ENCODE data around the gene IER5. TPM values are rescaled to one million over a fixed set of nuclear protein-coding genes. Genes with fewer than 3 reads are reported as not detected.

The IER5 gene
- total and polyA plus RNA-seq, 2 of the 13 experiments (the other 11 are each of a cell fraction or from before 2014, with no cell fraction given) = 2.5 to 3.5 TPM

- H3K27ac ChIP-seq (ENCODE audit: extremely low read length, insufficient read depth, low read length) = no peak overlapping the region
- CTCF ChIA-PET (ENCODE audit: low intra/inter-chr PET ratio, low total read pairs) = no interaction called here
- no peak for DNase-seq (ENCODE audit: low spot score)
- H3K4me1 ChIP-seq (ENCODE audit: insufficient read depth, low read length) = peaks cover 77% of the 10 kb centered on the region
- TF ChIP-seq ARNTL (CRISPR knock-in tag; IDR thresholded peaks at IDR 0.05) (no peak), ELK4 (CRISPR knock-in tag; IDR thresholded peaks at IDR 0.05; ENCODE audit: borderline replicate concordance) (no peak), CENPT (CRISPR knock-in tag; IDR thresholded peaks at IDR 0.05; ENCODE audit: low read depth) (no peak)
- POLR2A ChIA-PET = interaction anchor here (1.4 to 2.6 kb wide), 2 partner anchors 10 kb away, joined by 13 to 14 read pairs; partner anchors contain the start of gene IER5
- intact Hi-C loops (cut with micrococcal nuclease; ENCODE audit: unreplicated experiment) (no loop called here), in situ Hi-C loops (cut with HindIII; ENCODE audit: extremely low pct_ligation_motif_present, low pct_unique_long_range_greater_than_20kb) (no loop called here)
- H3K27me3 ChIP-seq (ENCODE audit: control insufficient read depth in 1 of 2, insufficient read depth in 2 of 2, low read length in 2 of 2) = peaks cover 0 to 4% of the 10 kb centered on the region in 2 experiments; a peak in 2 of 5 replicates
- no TSS peak for BruUV-seq (replicated peaks)
- H3K4me2 ChIP-seq (ENCODE audit: low read depth, low read length) = peak overlapping the region; percentile 16; the same call in 1 of the 2 replicates
- FAIRE-seq = peak; percentile 44
- no peaks in the 10 kb centered on the region for H3K79me2 ChIP-seq (ENCODE audit: insufficient read depth, low read length)
- H3K9ac ChIP-seq (ENCODE audit: insufficient read depth, low read depth, low read length) = no peak overlapping the region
- no peaks in the 10 kb centered on the region for H4K20me1 ChIP-seq (ENCODE audit: insufficient read depth, low read length)
- no peaks in the 10 kb centered on the region for H3K9me3 ChIP-seq (ENCODE audit: low read length)
- WGBS (ENCODE audit: low lambda C conversion rate) = 45% methylated on average over 11 of the region's 11 CpGs
- ATAC-seq = no peak
- no peak overlapping the region for H3K4me3 ChIP-seq (replicated peaks in 1 of 3; ENCODE audit: insufficient read depth in 1 of 3, low read depth in 2 of 3, low read length in 3 of 3)
- no peaks in the 10 kb centered on the region for H3K36me3 ChIP-seq (replicated peaks in 1 of 2; ENCODE audit: control insufficient read depth in 1 of 2, insufficient read depth in 2 of 2, low read length in 2 of 2)
- H2AFZ ChIP-seq (ENCODE audit: low read length) = no peak overlapping the region
These were observed 10.9 kb downstream of the IER5 start for GRCh38 chr1:181099152-181100014.
